NCI-H1105 (cell line): ENCODE results near the gene EGFLAM.
"Not testable (repeated sequence)": the region's sequence is repeated elsewhere in the genome, so short reads cannot be mapped to it uniquely, and the experiment has no call there.

Experiments used
- DNase-seq: peaks from one replicate; lab custom pipeline; 2025; lab: John Stamatoyannopoulos, UW

EGFLAM gene

GRCh38 chr5:38329132-38329715 lies 70.9 kb downstream of the EGFLAM start:
- DNase-seq = no peak

DNA sequence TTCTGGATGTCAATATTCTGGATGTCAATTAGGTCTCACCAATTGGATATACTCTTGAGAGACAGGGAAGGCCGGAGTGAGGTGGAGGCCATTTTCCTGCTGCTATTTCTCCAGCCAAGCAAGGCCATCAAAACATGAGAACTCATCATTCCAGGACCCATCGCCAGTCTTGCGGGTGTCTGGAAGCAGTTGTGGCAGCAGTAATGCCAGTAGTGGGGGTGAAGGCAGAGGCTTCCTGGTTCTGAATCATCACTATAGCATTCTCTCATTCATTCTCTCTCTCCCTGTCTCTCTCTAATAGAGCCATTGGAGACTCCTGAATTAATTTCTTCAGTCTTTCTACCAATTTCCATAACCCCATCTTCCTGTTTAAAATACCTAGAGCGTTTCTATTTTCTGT lies 71.8 kb downstream of the EGFLAM start:
- no peak for DNase-seq

- DNase-seq = no peak
These were observed 73.5 kb downstream of the EGFLAM start for GRCh38 chr5:38331831-38332230.

DNA sequence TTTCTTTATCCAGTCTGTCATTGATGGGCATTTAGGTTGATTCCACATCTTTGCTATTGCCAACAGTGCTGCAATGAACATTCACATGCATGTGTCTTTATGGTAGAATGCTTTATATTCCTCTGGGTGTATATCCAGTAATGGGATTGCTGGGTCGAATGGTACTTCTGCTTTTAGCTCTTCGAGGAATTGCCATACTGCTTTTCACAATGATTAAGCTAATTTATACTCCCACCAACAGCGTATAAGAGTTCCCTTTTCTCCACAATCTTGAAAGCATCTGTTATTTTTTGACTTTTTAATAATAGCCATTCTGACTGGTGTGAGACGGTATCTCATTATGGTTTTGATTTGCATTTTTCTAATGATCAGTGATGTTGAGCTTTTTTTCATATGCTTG lies 74.8 kb downstream of the EGFLAM start:
- DNase-seq = not testable (repeated sequence)

- DNase-seq = no peak
These were observed 80.1 kb downstream of the EGFLAM start for GRCh38 chr5:38338455-38338854.

DNA sequence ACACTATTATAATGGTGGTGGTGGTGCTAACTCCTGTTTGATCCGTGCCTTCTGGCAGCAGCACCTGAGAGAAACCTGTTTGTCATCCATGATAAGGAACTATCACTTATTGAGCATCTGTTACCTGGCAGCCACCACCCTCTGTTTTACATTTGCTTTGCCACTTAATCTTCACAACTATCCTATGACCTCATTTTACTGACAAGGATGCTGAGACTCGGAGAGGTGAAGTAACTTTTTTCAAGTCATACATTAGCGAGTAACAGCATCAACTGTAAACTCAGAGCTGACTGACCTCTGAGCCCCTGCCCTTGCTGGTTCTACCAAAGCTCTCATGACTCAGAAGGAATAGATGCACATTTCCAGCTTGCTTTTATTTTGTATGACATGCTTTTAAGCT lies 81.1 kb downstream of the EGFLAM start:
- no peak for DNase-seq

- no peak for DNase-seq
These were observed 82.7 kb downstream of the EGFLAM start for GRCh38 chr5:38341056-38341455.

DNA sequence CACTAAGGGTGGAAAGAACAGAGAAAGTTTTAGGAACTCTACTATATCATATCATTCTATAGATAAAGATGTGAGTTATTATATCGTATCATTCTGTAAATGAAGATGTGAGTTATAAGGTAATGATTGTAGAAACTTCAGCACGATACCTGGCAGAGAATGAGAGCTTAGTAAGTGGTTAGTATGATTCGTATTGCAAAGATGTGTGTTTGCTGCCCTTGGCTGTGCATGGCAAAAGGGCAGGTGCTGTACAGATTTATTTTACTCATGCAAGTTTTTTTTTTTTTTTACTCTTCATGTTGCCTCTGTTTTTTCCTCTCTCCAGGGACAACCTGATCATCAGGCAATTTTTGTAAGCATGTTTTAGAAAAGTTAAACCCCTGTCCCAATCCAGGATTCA lies 83.3 kb downstream of the EGFLAM start:
- no peak for DNase-seq

GRCh38 chr5:38342261-38342660 lies 83.9 kb downstream of the EGFLAM start:
- DNase-seq = no peak

GRCh38 chr5:38344891-38345290 lies 86.5 kb downstream of the EGFLAM start:
- no peak for DNase-seq

GRCh38 chr5:38346593-38346992 lies 88.2 kb downstream of the EGFLAM start:
- DNase-seq = no peak

GRCh38 chr5:38347040-38347763 lies 88.8 kb downstream of the EGFLAM start:
- DNase-seq = no peak

- no peak for DNase-seq
These were observed 89.5 kb downstream of the EGFLAM start for GRCh38 chr5:38347896-38348295.

- DNase-seq = no peak
These were observed 102.1 kb downstream of the EGFLAM start for GRCh38 chr5:38360323-38361061.

GRCh38 chr5:38362713-38363112 lies 104.4 kb downstream of the EGFLAM start:
- no peak for DNase-seq

DNA sequence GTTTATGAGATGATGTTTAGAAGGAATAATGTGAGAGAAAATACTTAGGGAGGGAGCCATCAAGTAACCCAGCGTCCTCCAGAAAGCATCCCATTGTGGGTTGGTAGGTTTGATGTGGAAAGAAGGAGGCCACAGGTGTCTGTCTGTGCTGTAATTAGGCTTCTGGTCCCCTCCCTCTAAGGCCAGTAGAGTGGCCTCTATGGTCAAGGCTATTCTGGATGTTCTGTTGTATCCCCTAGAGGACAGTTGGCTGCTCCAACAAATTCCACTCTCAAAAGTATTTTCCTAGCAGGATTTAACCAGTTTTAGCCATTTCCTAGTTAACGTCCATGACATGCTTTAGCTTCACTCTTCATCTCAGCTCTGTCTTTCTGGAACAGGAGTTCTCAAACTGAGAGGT lies 106.5 kb downstream of the EGFLAM start:
- DNase-seq = no peak

DNA sequence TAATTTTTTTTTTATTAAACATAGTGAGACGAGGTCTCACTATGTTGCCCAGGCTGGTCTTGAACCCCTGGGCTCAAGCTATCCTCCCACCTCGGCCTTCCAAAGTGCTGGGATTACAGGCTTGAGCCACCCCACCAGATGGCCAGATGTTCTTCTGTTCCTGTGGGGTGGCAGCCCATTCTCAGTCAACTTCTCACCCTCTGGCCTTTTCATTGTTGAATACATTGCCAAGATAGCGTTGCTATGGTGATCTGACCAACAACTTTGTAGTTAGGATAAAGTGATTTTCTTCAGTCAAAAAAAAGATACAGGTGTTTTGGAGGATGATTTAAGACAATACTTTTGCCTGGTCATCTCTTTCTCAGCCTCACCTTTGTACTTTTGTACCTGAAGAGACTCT lies 109.1 kb downstream of the EGFLAM start:
- DNase-seq = no peak

- DNase-seq = no peak
These were observed 109.6 kb downstream of the EGFLAM start for GRCh38 chr5:38367966-38368365.

- no peak for DNase-seq
These were observed 111.3 kb downstream of the EGFLAM start for GRCh38 chr5:38369692-38370091.

GRCh38 chr5:38370358-38371100 lies 112.2 kb downstream of the EGFLAM start:
- DNase-seq = no peak

GRCh38 chr5:38371596-38371995 lies 113.2 kb downstream of the EGFLAM start:
- no peak for DNase-seq

- DNase-seq = no peak
These were observed 115.4 kb downstream of the EGFLAM start for GRCh38 chr5:38373743-38374142.

DNA sequence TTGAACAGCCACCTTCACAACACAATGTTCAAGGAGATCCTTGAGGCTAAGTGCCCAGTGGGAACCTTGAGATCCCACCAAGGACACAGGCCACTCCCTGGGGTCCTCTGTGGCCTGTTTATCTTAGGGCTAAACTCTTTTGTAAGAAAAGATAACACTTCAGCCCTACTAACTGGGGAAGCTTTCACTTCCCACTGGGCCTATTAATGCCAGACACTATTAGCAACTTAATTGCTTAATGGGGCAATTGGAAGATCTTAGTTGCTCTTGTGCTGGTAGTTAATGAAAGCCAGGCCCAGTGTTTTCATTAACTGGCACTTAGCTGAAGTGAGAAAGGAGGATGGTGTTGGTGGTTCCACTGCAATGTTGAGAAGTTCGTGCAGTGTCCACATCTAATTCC lies 117.1 kb downstream of the EGFLAM start:
- DNase-seq = no peak
